T-cell (primary cell): ENCODE measurements around the gene AXIN2. TPM values are rescaled to one million over a fixed set of nuclear protein-coding genes. Genes with fewer than 3 reads are reported as not detected.
A peak's percentile ranks its signal among the peaks of the same experiment; 100 is the strongest.

Experiments used
- ATAC-seq, 4 experiments: fragments of 200-7000 bp in 3 of 4; fragments of 150-1000 bp in 1 of 4; cut with Tn5 transposase; replicated peaks in 1 of 4; 1 replicate in 3 of 4; 2 replicates in 1 of 4; pipeline ENCODE4 v1.10.0; 2021; ENCODE audit warnings: moderate library complexity in 3 of 4, mild to moderate bottlenecking in 2 of 4, moderate number of reproducible peaks in 1 of 4
- CTCF ChIA-PET, 2 donors: fragments of 300-600 bp; sonication (Branson Sonifier 250); formaldehyde crosslinking; loops; one replicate each; lab custom pipeline; 2022; ENCODE audit warnings: antibody characterized with exemption in 2 of 2; lab: Charles Lee
- POLR2A ChIA-PET, 2 donors: fragments of 300-600 bp; sonication (Branson Sonifier 250); formaldehyde crosslinking; loops; one replicate each; lab custom pipeline; 2022; ENCODE audit warnings: antibody characterized with exemption in 2 of 2; lab: Charles Lee
- DNase-seq, 35 experiments: peaks; one replicate each; pipeline versions ENCODE4 v3.0.0 to v3.0.0-alpha.2; 2013 to 2023
- H3K27ac ChIP-seq: one replicate; pipeline ENCODE4 v1.5.1; 2013; ENCODE audit warnings: low read length
- H3K27me3 ChIP-seq, 2 experiments: replicated peaks in 1 of 2; 1 replicate in 1 of 2; 2 replicates in 1 of 2; pipeline versions ENCODE4 v1.6.1 to v1.7.0; 2013; ENCODE audit warnings: low read length in 1 of 2, mixed read lengths in 1 of 2; ENCODE audit not compliant: control insufficient read depth in 2 of 2, insufficient read depth in 2 of 2; ENCODE audit errors: extremely low read depth in 1 of 2
- H3K36me3 ChIP-seq, 2 donors: 1 replicate in 1 of 2; 2 replicates in 1 of 2; pipeline versions ENCODE4 v1.6.1 to v1.7.0; 2013; ENCODE audit warnings: low read length in 1 of 2; ENCODE audit not compliant: control insufficient read depth in 2 of 2, insufficient read depth in 1 of 2; ENCODE audit errors: extremely low read depth in 1 of 2
- H3K4me1 ChIP-seq, 2 experiments: 1 replicate in 1 of 2; 2 replicates in 1 of 2; pipeline versions ENCODE4 v1.6.1 to v1.7.0; 2013; ENCODE audit warnings: low read length in 2 of 2, mixed read lengths in 1 of 2; ENCODE audit not compliant: insufficient read depth in 2 of 2, control insufficient read depth in 1 of 2; ENCODE audit errors: extremely low read depth in 1 of 2
- H3K4me3 ChIP-seq, 2 donors: 1 replicate in 1 of 2; 2 replicates in 1 of 2; pipeline versions ENCODE4 v1.5.1 to v1.7.0; 2013; ENCODE audit warnings: mild to moderate bottlenecking in 2 of 2, low read length in 1 of 2, moderate library complexity in 1 of 2; ENCODE audit not compliant: control insufficient read depth in 1 of 2; ENCODE audit errors: extremely low read depth in 1 of 2
- H3K9me3 ChIP-seq: 2 replicates; pipeline ENCODE4 v1.7.0; 2013
- H3K27ac Mint-ChIP-seq, 2 donors: one replicate each; pipeline ENCODE4 v1.8.0; 2020 to 2021; ENCODE audit warnings: mild to moderate bottlenecking in 2 of 2, mixed read lengths in 2 of 2
- H3K27me3 Mint-ChIP-seq, 2 donors: one replicate each; pipeline ENCODE4 v1.8.0; 2021 to 2022; ENCODE audit warnings: mixed read lengths in 2 of 2
- H3K36me3 Mint-ChIP-seq: one replicate; pipeline ENCODE4 v1.8.0; 2021; ENCODE audit warnings: mixed read lengths
- H3K4me1 Mint-ChIP-seq, 3 donors: one replicate each; pipeline ENCODE4 v1.8.0; 2020 to 2022; ENCODE audit warnings: mixed read lengths in 3 of 3, mild to moderate bottlenecking in 1 of 3
- H3K4me3 Mint-ChIP-seq, 3 donors: one replicate each; pipeline ENCODE4 v1.8.0; 2020 to 2022; ENCODE audit warnings: mild to moderate bottlenecking in 3 of 3, mixed read lengths in 3 of 3, moderate library complexity in 3 of 3
- H3K9me3 Mint-ChIP-seq, 3 donors: one replicate each; pipeline ENCODE4 v1.8.0; 2020 to 2022; ENCODE audit warnings: mixed read lengths in 3 of 3
- WGBS: methylation state at CpG from one replicate; pipeline ENCODE4 v1.1.5; 2013; ENCODE audit warnings: missing lambda C conversion rate; ENCODE audit not compliant: insufficient coverage; 5-methylcytosine and 5-hydroxymethylcytosine counted together
- total RNA-seq, 35 experiments: library from RNA in 6 of 35; stranded (reverse) in 6 of 35; fragments of 120-200 nt in 1 of 35; gene quantifications; one replicate each; pipeline versions ENCODE4 v1.2.1 to v1.2.4 and lab custom pipeline; 2013 to 2026

Gene AXIN2
- total RNA-seq, 5 donors from 2014 or later (not counting 1 experiment from before 2014, with no cell fraction given), result 35.8 to 44.9 (median 40.2) TPM

GRCh38 chr17:65586899-65587298, 25.5 kb upstream of the AXIN2 start:
- Mint-ChIP-seq H3K36me3 (no peaks in the 10 kb centered on the region), H3K27ac (peak overlapping the region in 1 of 2 donors; percentile 37), H3K9me3 (no peaks in the 10 kb centered on the region), H3K27me3 (no peaks in the 10 kb centered on the region), H3K4me1 (peaks cover 29 to 43% (median 42%) of the 10 kb centered on the region in 3 donors), H3K4me3 (peak overlapping the region in 1 of 3 donors; percentile 8)
- H3K36me3 ChIP-seq, result no peaks in the 10 kb centered on the region
- 95% methylated on average over 5 of the region's 9 CpGs for WGBS
- no peak for DNase-seq
- no peak overlapping the region for H3K27ac ChIP-seq
- no peaks in the 10 kb centered on the region for H3K9me3 ChIP-seq
- POLR2A ChIA-PET, result interaction anchor here in 1 of 2 donors (0.6 kb wide), 1 partner anchor 96 kb away, joined by 3 read pairs; no protein-coding TSS in a partner anchor
- peaks cover 31 to 33% of the 10 kb centered on the region in 2 experiments for H3K4me1 ChIP-seq
- CTCF ChIA-PET, result no interaction called here
- no peaks in the 10 kb centered on the region for H3K27me3 ChIP-seq
- no peak for ATAC-seq
- H3K4me3 ChIP-seq, result no peak overlapping the region

- CTCF ChIA-PET, result no interaction called here
- Mint-ChIP-seq H3K9me3 (no peaks in the 10 kb centered on the region), H3K36me3 (no peaks in the 10 kb centered on the region), H3K4me1 (peaks cover 29 to 46% (median 43%) of the 10 kb centered on the region in 3 donors), H3K27ac (peak overlapping the region; percentile 71 to 77), H3K4me3 (peak overlapping the region in 1 of 3 donors; percentile 24), H3K27me3 (no peaks in the 10 kb centered on the region)
- Histone ChIP-seq H3K36me3 (no peaks in the 10 kb centered on the region), H3K27ac (no peak overlapping the region), H3K4me1 (peaks cover 31 to 33% of the 10 kb centered on the region in 2 experiments), H3K9me3 (no peaks in the 10 kb centered on the region), H3K27me3 (no peaks in the 10 kb centered on the region), H3K4me3 (no peak overlapping the region)
- 82% methylated on average over 10 of the region's 12 CpGs for WGBS
- ATAC-seq (peak; percentile 45 to 73 (median 60)), DNase-seq (no peak)
- POLR2A ChIA-PET, result interaction anchor here in 1 of 2 donors (0.5 kb wide), 1 partner anchor 62 kb away, joined by 5 read pairs; no protein-coding TSS in a partner anchor
These were observed 23.4 kb upstream of the AXIN2 start for GRCh38 chr17:65584604-65585521.

DNA sequence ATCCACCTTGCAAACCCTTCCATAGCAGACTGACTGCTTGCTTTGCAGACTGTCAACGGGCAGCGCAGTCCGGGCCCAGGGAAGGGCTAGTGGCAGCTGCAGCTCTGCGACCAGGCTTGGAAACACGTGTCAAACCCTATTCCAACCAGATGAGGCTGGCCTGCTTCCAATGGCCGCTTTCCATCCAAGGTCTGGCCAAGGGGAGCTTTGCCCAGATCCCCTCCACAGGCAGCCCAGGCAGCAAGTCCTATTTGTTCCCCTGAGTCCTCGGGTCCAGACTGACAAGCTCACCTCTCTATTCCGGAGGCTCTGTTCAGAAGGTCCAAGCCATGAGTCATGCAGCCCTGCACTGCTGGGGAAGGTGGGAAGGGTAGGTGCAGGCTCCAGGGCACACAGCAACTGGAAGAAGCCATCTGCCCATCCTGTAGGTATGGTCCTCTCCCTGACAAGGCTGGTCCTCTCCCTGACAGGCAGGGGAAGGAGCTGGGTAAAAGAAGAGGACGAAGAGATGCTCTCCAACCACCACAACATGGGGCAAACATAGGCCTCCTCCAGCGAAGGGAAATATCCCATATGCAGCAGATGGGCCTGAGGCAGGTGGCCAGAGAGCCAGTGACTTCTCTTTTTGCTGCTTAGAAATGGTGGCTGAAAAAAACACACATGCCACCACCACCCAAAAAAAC, 22.6 kb upstream of the AXIN2 start:
- H3K4me1 Mint-ChIP-seq, result peaks cover 29 to 46% (median 43%) of the 10 kb centered on the region in 3 donors
- Histone ChIP-seq H3K27ac (no peak overlapping the region), H3K4me3 (peak overlapping the region in 1 of 2 donors; percentile 35), H3K4me1 (peaks cover 31 to 33% of the 10 kb centered on the region in 2 experiments), H3K27me3 (no peaks in the 10 kb centered on the region), H3K9me3 (no peaks in the 10 kb centered on the region), H3K36me3 (no peaks in the 10 kb centered on the region)
- 73% methylated on average over 9 of the region's 10 CpGs for WGBS
- peak overlapping the region; percentile 71 to 77 for H3K27ac Mint-ChIP-seq
- DNase-seq, result no peak
- no peaks in the 10 kb centered on the region for H3K27me3 Mint-ChIP-seq
- no peaks in the 10 kb centered on the region for H3K36me3 Mint-ChIP-seq
- no peaks in the 10 kb centered on the region for H3K9me3 Mint-ChIP-seq
- ChIA-PET POLR2A (no interaction called here), CTCF (no interaction called here)
- H3K4me3 Mint-ChIP-seq, result peak overlapping the region in 1 of 3 donors; percentile 24
- peak in 1 of 4 experiments; percentile 15 for ATAC-seq

DNA sequence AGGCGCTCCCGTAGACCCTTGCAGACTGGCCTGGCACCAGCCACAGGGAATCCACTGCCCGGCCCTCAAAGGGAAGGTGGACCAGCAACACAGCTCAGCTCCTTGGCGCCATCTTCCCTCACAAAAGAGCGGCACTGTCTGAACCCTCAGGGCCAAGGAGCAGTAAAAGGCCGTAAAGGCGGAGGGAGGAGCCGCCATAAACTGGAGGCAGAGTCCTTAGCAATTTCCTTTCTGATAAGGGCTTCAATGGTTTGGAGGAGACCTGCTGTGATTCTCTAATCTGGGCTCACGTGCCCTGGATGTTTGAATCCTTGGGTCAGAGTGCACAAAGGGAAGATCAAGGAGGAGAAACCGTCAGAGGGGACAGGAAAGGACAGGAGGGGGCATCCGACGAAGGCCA, 15.5 kb upstream of the AXIN2 start:
- ATAC-seq (no peak), DNase-seq (no peak)
- Histone ChIP-seq H3K4me3 (no peak overlapping the region), H3K36me3 (no peaks in the 10 kb centered on the region), H3K4me1 (no peaks in the 10 kb centered on the region), H3K27me3 (no peaks in the 10 kb centered on the region), H3K27ac (no peak overlapping the region), H3K9me3 (no peaks in the 10 kb centered on the region)
- no peak overlapping the region for H3K27ac Mint-ChIP-seq
- CTCF ChIA-PET, result no interaction called here
- H3K9me3 Mint-ChIP-seq, result no peaks in the 10 kb centered on the region
- WGBS, result 91% methylated on average over 6 of the region's 12 CpGs
- no peaks in the 10 kb centered on the region for H3K36me3 Mint-ChIP-seq
- H3K27me3 Mint-ChIP-seq, result no peaks in the 10 kb centered on the region
- H3K4me1 Mint-ChIP-seq, result peaks cover 0 to 4% (median 0%) of the 10 kb centered on the region in 3 donors
- H3K4me3 Mint-ChIP-seq, result no peak overlapping the region
- POLR2A ChIA-PET, result no interaction called here

GRCh38 chr17:65573282-65573602, 11.8 kb upstream of the AXIN2 start:
- WGBS, result 85% methylated on average over 5 of the region's 5 CpGs
- ChIA-PET POLR2A (no interaction called here), CTCF (no interaction called here)
- H3K4me3 ChIP-seq, result no peak overlapping the region
- ATAC-seq (no peak), DNase-seq (no peak)
- H3K9me3 ChIP-seq, result no peaks in the 10 kb centered on the region
- H3K27ac ChIP-seq, result no peak overlapping the region
- H3K4me1 ChIP-seq, result no peaks in the 10 kb centered on the region
- peaks cover 0 to 8% of the 10 kb centered on the region in 2 experiments for H3K27me3 ChIP-seq
- H3K27me3 Mint-ChIP-seq, result no peaks in the 10 kb centered on the region
- H3K27ac Mint-ChIP-seq, result no peak overlapping the region
- no peak overlapping the region for H3K4me3 Mint-ChIP-seq
- no peaks in the 10 kb centered on the region for H3K36me3 ChIP-seq
- no peaks in the 10 kb centered on the region for H3K9me3 Mint-ChIP-seq
- H3K36me3 Mint-ChIP-seq, result no peaks in the 10 kb centered on the region
- H3K4me1 Mint-ChIP-seq, result no peaks in the 10 kb centered on the region

- no peaks in the 10 kb centered on the region for H3K4me1 Mint-ChIP-seq
- no peaks in the 10 kb centered on the region for H3K4me1 ChIP-seq
- H3K27ac ChIP-seq, result no peak overlapping the region
- H3K27ac Mint-ChIP-seq, result no peak overlapping the region
- H3K36me3 Mint-ChIP-seq, result no peaks in the 10 kb centered on the region
- CTCF ChIA-PET, result no interaction called here
- no peak for DNase-seq
- H3K27me3 Mint-ChIP-seq, result no peaks in the 10 kb centered on the region
- peaks cover 0 to 8% of the 10 kb centered on the region in 2 experiments for H3K27me3 ChIP-seq
- H3K4me3 ChIP-seq, result no peak overlapping the region
- no peak overlapping the region for H3K4me3 Mint-ChIP-seq
- H3K36me3 ChIP-seq, result no peaks in the 10 kb centered on the region
- POLR2A ChIA-PET, result no interaction called here
- no peaks in the 10 kb centered on the region for H3K9me3 ChIP-seq
- WGBS, result 69% methylated on average over 13 of the region's 14 CpGs
- H3K9me3 Mint-ChIP-seq, result no peaks in the 10 kb centered on the region
- no peak for ATAC-seq
These were observed 11.3 kb upstream of the AXIN2 start for GRCh38 chr17:65572581-65573281.
